Esophagus muscularis mucosa (tissue), 4 donors: ENCODE data around the gene CTNNA3.

ENCODE experiments used
- EP300 ChIP-seq: sonication (generic); formaldehyde crosslinking; IDR thresholded peaks from one replicate; pipeline ENCODE4 v1.6.1; 2017; ENCODE audit warnings: antibody characterized with exemption
- POLR2A ChIP-seq: fragments of 450-650 bp; IDR thresholded peaks from one replicate; pipeline ENCODE4 v1.6.1; 2017; ENCODE audit warnings: antibody characterized with exemption, moderate library complexity, mild to moderate bottlenecking, low read depth
- POLR2AphosphoS5 ChIP-seq, 2 donors: sonication (generic); formaldehyde crosslinking; IDR thresholded peaks; one replicate each; pipeline ENCODE4 v1.6.1; 2017; ENCODE audit warnings: antibody characterized with exemption in 2 of 2
- TF ChIP-seq, protein P1 (sequence below), 3 experiments: fragments of 200-600 bp in 2 of 3; fragments of 450-650 bp in 1 of 3; sonication (generic) in 2 of 3; IDR thresholded peaks; one replicate each; pipeline ENCODE4 v1.5.1; 2017 to 2019; ENCODE audit warnings: antibody characterized with exemption in 3 of 3, mild to moderate bottlenecking in 2 of 3, moderate library complexity in 1 of 3

- TF ChIP-seq, protein P1, sequence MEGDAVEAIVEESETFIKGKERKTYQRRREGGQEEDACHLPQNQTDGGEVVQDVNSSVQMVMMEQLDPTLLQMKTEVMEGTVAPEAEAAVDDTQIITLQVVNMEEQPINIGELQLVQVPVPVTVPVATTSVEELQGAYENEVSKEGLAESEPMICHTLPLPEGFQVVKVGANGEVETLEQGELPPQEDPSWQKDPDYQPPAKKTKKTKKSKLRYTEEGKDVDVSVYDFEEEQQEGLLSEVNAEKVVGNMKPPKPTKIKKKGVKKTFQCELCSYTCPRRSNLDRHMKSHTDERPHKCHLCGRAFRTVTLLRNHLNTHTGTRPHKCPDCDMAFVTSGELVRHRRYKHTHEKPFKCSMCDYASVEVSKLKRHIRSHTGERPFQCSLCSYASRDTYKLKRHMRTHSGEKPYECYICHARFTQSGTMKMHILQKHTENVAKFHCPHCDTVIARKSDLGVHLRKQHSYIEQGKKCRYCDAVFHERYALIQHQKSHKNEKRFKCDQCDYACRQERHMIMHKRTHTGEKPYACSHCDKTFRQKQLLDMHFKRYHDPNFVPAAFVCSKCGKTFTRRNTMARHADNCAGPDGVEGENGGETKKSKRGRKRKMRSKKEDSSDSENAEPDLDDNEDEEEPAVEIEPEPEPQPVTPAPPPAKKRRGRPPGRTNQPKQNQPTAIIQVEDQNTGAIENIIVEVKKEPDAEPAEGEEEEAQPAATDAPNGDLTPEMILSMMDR (IDR thresholded peaks at IDR 0.05): no peak
- TF ChIP-seq POLR2A: no peak
- no peak for TF ChIP-seq EP300
- TF ChIP-seq POLR2AphosphoS5 (IDR thresholded peaks at IDR 0.05): no peak
Measured at GRCh38 chr10:67127441-67127840, 568.6 kb downstream of the CTNNA3 start.
